Panc1 (cell line): ENCODE results near the gene CCDC51.

Experiments
- REST ChIP-seq, 2 experiments: IDR thresholded peaks; 2 replicates each; pipeline ENCODE4 v1.6.1; 2011 to 2012; ENCODE audit warnings: low read depth in 2 of 2, control low read depth in 1 of 2, low read length in 1 of 2, mild to moderate bottlenecking in 1 of 2, moderate library complexity in 1 of 2; ENCODE audit not compliant: insufficient read depth in 1 of 2
- TCF7L2 ChIP-seq: IDR thresholded peaks from 2 replicates; pipeline ENCODE4 v1.6.1; 2011; ENCODE audit warnings: mild to moderate bottlenecking, low read depth, low read length, inconsistent platforms

DNA sequence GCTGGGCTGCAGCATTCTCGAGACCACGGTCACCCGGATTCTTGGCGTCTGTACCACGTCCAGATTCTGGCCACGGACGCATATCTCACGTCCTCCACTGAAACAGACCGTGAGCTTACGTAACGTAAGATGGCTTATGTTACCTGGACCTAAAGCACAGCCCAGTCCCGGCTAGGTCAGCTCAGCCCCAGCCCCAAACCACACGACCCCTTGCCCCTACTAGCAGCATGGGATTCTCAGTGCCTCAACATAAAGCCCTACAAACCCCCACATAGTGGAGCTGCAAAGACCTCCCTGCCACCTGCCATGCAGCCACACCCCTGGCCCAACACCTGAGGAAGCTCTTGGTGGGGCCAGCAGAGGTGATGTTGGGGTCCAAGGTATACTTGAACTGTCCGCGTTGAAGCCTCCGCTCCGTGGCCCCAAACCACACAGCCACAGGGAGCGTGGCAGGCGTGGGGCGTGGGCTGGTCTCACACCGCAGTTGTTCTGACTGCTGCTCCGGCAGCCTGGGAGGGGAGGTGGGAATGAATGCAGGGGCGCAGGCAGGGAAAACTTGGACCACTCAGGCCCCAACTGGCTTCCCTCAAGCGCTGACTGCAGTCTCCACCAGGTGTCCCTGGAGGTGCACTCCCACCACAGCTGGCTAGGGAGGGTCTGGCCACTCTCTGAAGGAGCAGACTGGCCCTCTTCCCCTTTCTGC lies 24.5 kb downstream of the CCDC51 start:
- no peak for TF ChIP-seq TCF7L2
- TF ChIP-seq REST (IDR thresholded peaks at IDR 0.05; ENCODE audit: insufficient read depth in 1 of 2, low read depth in 2 of 2, low read length in 1 of 2): no peak
